ENCODE results near the gene NOL7.

The NOL7 gene

GRCh38 chr6:13600036-13600435 is 15.1 kb upstream of the NOL7 start:
- no peak for DNase-seq

DNA sequence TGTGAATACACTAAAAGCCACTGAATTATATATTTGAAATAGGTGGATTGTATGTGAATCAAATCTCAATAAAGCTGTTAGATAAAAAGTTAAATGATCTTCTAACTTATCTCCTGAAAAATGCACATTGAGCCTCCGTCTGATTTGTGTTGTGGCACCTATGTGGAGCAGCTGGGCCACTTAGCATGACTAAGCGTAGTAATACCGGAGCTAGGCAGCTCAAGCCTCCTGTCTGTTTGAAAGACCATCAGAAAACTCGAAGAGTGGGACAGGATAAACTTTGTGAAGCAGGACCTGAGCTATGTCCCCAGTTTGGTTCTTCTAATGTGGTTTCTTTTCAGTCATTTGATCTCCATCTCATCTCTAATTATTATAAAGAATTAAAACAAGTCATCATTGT is 11.0 kb upstream of the NOL7 start:
- DNase-seq, result no peak

- no peak for DNase-seq
Measured at GRCh38 chr6:13604546-13605416, 10.4 kb upstream of the NOL7 start.

GRCh38 chr6:13605634-13606033 is 9.5 kb upstream of the NOL7 start:
- DNase-seq, result no peak

DNA sequence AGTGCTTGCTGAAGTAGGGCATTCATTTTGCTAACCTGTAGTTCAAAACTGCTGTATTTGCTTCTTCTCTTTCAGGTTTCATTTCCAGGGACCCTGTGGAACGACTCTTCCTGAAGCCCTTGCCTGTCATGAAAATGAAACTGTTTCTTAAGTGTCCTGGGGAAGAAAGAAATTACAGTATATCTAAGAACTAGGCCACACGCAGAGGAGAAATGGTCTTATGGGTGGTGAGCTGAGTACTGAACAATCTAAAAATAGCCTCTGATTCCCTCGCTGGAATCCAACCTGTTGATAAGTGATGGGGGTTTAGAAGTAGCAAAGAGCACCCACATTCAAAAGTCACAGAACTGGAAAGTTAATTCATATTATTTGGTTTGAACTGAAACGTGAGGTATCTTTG is 3.4 kb upstream of the NOL7 start:
- no peak for DNase-seq

- DNase-seq, result no peak
Measured at GRCh38 chr6:13613029-13613594, 2.0 kb upstream of the NOL7 start.

GRCh38 chr6:13614126-13614925 is 809 bp upstream of the NOL7 start:
- DNase-seq, result no peak

GRCh38 chr6:13615792-13616120 is 621 bp downstream of the NOL7 start:
- peak; percentile 48 for DNase-seq

DNA sequence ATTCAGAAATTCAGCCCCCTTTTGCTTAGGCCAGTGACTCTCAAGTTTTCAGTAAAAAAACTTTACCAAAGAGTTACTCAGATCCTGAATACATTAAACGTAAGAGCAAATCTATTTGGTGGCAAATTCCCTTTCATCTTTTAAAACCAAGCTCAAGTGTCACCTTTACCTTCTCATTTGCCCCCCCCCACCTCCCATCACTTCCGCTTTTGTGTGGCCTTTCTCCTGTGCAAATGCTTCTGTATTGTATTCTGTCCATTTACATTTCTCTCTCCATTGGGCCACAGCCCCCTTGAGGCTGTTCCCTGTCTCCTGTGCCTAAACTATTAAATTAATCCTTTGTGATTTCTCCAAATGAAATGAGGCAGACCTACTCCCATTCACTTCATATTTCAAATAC is 1.9 kb downstream of the NOL7 start:
- DNase-seq, result no peak

- DNase-seq, result peak; percentile 52
Measured at GRCh38 chr6:13624871-13625288, 9.7 kb downstream of the NOL7 start.

- DNase-seq, result no peak
Measured at GRCh38 chr6:13629459-13630116, 14.5 kb downstream of the NOL7 start.

- no peak for DNase-seq
Measured at GRCh38 chr6:13630499-13630898, 15.4 kb downstream of the NOL7 start.

GRCh38 chr6:13633343-13633742 is 18.2 kb downstream of the NOL7 start:
- DNase-seq, result no peak

GRCh38 chr6:13635948-13636658 is 21.0 kb downstream of the NOL7 start:
- no peak for DNase-seq

- no peak for DNase-seq
Measured at GRCh38 chr6:13638014-13638413, 22.9 kb downstream of the NOL7 start.

DNA sequence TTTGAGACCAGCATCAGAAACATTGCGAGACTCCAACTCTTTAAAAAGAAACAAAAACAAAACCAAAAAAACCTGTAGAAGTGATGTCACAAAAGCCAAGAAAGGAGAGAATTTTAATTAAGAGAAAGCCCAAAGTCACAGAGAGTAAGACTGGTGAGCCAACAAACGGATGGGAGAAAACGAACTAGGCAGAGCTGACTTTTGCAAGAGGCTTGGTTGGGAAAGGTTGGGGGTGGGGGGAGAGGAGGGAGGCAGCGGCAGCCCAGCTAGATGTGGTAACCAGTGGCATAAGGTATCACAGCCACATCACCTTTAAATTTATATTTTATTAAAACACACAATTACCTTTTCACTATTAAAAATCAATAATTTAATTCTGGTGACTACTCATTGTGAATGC is 23.5 kb downstream of the NOL7 start:
- no peak for DNase-seq

- no peak for DNase-seq
Measured at GRCh38 chr6:13641315-13641714, 26.2 kb downstream of the NOL7 start.

- DNase-seq, result no peak
Measured at GRCh38 chr6:13643125-13643524, 28.0 kb downstream of the NOL7 start.

DNA sequence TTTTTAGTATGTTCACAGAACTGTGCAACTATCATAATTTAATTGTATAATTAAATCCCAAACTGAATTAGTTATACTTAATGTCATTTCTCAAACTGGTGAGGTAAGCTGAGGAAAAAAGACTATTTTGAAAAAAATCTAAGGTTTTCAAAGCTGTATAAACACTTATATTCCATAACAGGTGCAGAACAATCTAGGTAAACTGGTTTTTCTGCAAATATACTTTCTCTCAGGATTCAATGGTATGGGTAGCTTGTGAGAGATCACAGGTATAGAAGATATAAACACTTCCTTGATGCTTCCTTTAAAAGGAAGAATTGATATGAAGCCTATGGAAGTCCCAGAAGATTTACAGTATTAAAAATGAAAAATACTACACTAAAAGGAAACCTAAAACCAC is 33.7 kb downstream of the NOL7 start:
- DNase-seq, result no peak

- no peak for DNase-seq
Measured at GRCh38 chr6:13649393-13649792, 34.3 kb downstream of the NOL7 start.

DNA sequence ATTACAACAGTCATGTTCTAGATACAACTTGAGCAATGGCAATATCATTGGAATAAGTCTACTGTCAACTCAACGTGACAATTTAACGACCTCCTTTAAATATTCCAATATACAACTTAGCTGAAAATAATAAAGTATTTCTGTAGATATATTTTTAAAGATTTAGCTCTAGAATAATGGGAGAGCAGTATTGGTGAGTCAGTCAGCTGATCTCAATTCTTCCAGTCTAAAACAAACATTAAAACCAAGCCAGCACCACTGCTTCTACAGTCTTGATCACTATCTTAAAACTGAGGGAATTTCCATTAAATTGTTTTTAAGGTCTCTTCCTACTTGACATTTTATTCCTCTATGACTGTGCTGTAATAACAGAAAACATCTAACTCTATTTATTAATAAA is 38.2 kb downstream of the NOL7 start:
- DNase-seq, result no peak

DNA sequence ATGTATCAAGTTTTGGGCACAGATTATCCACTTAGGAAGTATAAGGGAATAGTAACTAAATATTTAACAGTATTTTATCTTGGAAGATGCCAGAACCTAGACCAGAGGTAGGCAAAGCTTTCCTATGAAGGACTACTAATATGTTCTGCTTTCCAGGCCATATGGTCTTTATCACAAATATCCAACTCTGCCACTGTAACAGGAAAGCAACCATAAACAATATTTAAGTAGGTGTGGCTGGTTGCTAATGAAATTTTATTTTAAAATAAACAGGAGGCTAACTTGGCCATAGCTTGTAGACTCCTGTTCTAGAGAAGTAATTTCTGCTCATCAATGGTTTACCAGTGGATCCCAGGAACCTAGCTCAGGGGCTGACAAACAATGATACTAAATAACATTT is 39.4 kb downstream of the NOL7 start:
- DNase-seq, result no peak

- DNase-seq, result no peak
Measured at GRCh38 chr6:13655700-13656099, 40.6 kb downstream of the NOL7 start.

Measured in activated CD4-positive, alpha-beta T cell treated with anti-CD3 and anti-CD28 coated beads, Interleukin-2, amount 50 U/mL, for 16 hours (primary cell).